K562 (cell line): ENCODE data around the gene RHBG. TPM values are rescaled to one million over a fixed set of nuclear protein-coding genes. Genes with fewer than 3 reads are reported as not detected.

Experiments
- ATAC-seq: fragments of 200-7000 bp; cut with Tn5 transposase; 3 replicates; pipeline ENCODE4 v1.9.1; 2020; ENCODE audit warnings: moderate library complexity
- BruUV-seq: library from RNA; stranded (reverse); fragments of 400-500 nt; replicated peaks from 2 replicates; lab custom pipeline; 2021; lab: Mats Ljungman, UMichigan
- CTCF ChIA-PET: fragments of 300-600 bp; formaldehyde crosslinking; extraction: SDS; loops from one replicate; lab custom pipeline; 2021; ENCODE audit warnings: low intra/inter-chr PET ratio; lab: Yijun Ruan, JAX
- POLR2A ChIA-PET: fragments of 300-600, 350-650 bp; sonication (Branson Sonifier 250); formaldehyde crosslinking; extraction: SDS; loops from one replicate; lab custom pipeline; 2021; ENCODE audit warnings: antibody characterized with exemption, inconsistent platforms; lab: Yijun Ruan, JAX
- DNase-seq, 4 experiments: peaks; one replicate each; pipeline versions ENCODE4 v3.0.0 to v3.0.0-alpha.2; 2011 to 2018; ENCODE audit warnings: low spot score in 3 of 4, mixed read lengths in 3 of 4; ENCODE audit errors: extremely low read depth in 1 of 4
- FAIRE-seq: peaks from 2 replicates; lab custom pipeline; 2011; peaks lifted over from hg19 to GRCh38; lab: Jason Lieb, UNC
- H2AFZ ChIP-seq: 2 replicates; pipeline ENCODE4 v1.6.0; 2011; ENCODE audit warnings: low read depth, low read length, control low read depth, inconsistent platforms
- H3K27ac ChIP-seq: fragments of 200-600 bp; 3 replicates; pipeline ENCODE4 v1.8.0; 2011; ENCODE audit warnings: low read depth, mild to moderate bottlenecking, control low read depth, inconsistent platforms, low read length, moderate library complexity, mixed read lengths; ENCODE audit errors: extremely low read depth
- H3K27me3 ChIP-seq, 2 experiments: fragments of 300-600 bp in 1 of 2; 2 replicates in 1 of 2; 3 replicates in 1 of 2; pipeline versions ENCODE4 v1.6.0 to v1.8.0; 2011; ENCODE audit warnings: inconsistent platforms in 2 of 2, low read length in 2 of 2, mild to moderate bottlenecking in 1 of 2, mixed read lengths in 1 of 2, moderate library complexity in 1 of 2; ENCODE audit not compliant: control insufficient read depth in 2 of 2, insufficient read depth in 2 of 2
- H3K36me3 ChIP-seq: fragments of 300-600 bp; 3 replicates; pipeline ENCODE4 v1.8.0; 2011; ENCODE audit warnings: mild to moderate bottlenecking, low read length, inconsistent platforms; ENCODE audit not compliant: control insufficient read depth, insufficient read depth
- H3K4me1 ChIP-seq, 2 experiments: fragments of 200-600 bp in 1 of 2; replicated peaks in 1 of 2; 2 replicates in 1 of 2; 3 replicates in 1 of 2; pipeline versions ENCODE4 v1.5.1 to v1.8.0; 2011; ENCODE audit warnings: inconsistent platforms in 2 of 2, low read length in 2 of 2, mild to moderate bottlenecking in 1 of 2, mixed read lengths in 1 of 2, moderate library complexity in 1 of 2; ENCODE audit not compliant: control insufficient read depth in 2 of 2, insufficient read depth in 2 of 2
- H3K4me2 ChIP-seq: 2 replicates; pipeline ENCODE4 v1.6.1; 2011; ENCODE audit warnings: low read length, control low read depth, inconsistent platforms, mixed read lengths; ENCODE audit not compliant: insufficient read depth
- H3K4me3 ChIP-seq: fragments of 200-600 bp; sonication (generic), shearing (Covaris generic); 2 replicates; pipeline ENCODE4 v1.5.1; 2016; ENCODE audit warnings: control low read depth, inconsistent platforms
- H3K79me2 ChIP-seq: fragments of 200-600 bp; 3 replicates; pipeline ENCODE4 v1.8.0; 2011; ENCODE audit warnings: low read length, inconsistent platforms; ENCODE audit not compliant: control insufficient read depth, insufficient read depth
- H3K9ac ChIP-seq, 2 experiments: 2 replicates each; pipeline versions ENCODE4 v1.6.0 to v1.6.1; 2011; ENCODE audit warnings: low read depth in 2 of 2, low read length in 2 of 2, control low read depth in 1 of 2, inconsistent platforms in 1 of 2, mild to moderate bottlenecking in 1 of 2, mixed read lengths in 1 of 2; ENCODE audit not compliant: insufficient read depth in 1 of 2
- H3K9me1 ChIP-seq: one replicate; pipeline ENCODE4 v1.6.0; 2011; ENCODE audit warnings: inconsistent platforms, mild to moderate bottlenecking, low read length, moderate library complexity; ENCODE audit not compliant: control insufficient read depth, insufficient read depth
- H3K9me3 ChIP-seq: replicated peaks from 2 replicates; pipeline ENCODE4 v1.5.1; 2011; ENCODE audit warnings: low read depth, low read length, inconsistent platforms; ENCODE audit not compliant: control insufficient read depth, insufficient read depth
- H4K20me1 ChIP-seq: replicated peaks from 2 replicates; pipeline ENCODE4 v1.6.1; 2011; ENCODE audit warnings: low read length, inconsistent platforms, mixed read lengths; ENCODE audit not compliant: control insufficient read depth, insufficient read depth
- RFX1 ChIP-seq: fragments of 450-650 bp; IDR thresholded peaks from 2 replicates; pipeline ENCODE4 v1.6.1; 2016; ENCODE audit warnings: mild to moderate bottlenecking, moderate library complexity
- YY1 ChIP-seq, 3 experiments: IDR thresholded peaks; 2 replicates each; pipeline ENCODE4 v1.6.1; 2011; ENCODE audit warnings: low read length in 2 of 3, mild to moderate bottlenecking in 2 of 3, moderate library complexity in 2 of 3, borderline replicate concordance in 1 of 3, control low read depth in 1 of 3, low read depth in 1 of 3; ENCODE audit not compliant: insufficient read depth in 3 of 3, insufficient replicate concordance in 2 of 3, control insufficient read depth in 1 of 3, insufficient read length in 1 of 3; ENCODE audit errors: extremely low read depth in 1 of 3
- ZBTB12 ChIP-seq: fragments of 250-450 bp; sonication (Bioruptor Pico); IDR thresholded peaks from 2 replicates; pipeline ENCODE4 v1.4.0; 2020
- ZNF740 ChIP-seq, 3 experiments: fragments of 200-800 bp in 1 of 3; sonication (Bioruptor generic) in 1 of 3; sonication (generic) in 1 of 3; formaldehyde crosslinking in 1 of 3; IDR thresholded peaks; 2 replicates each; pipeline versions ENCODE4 v1.6.1 to v1.8.0; 2016 to 2022; ENCODE audit warnings: mild to moderate bottlenecking in 2 of 3, missing compliant biosample characterization in 2 of 3, missing genetic modification characterization in 2 of 3, missing genetic modification reagents in 1 of 3
- WGBS: fragments of 100-300 bp; shearing (Covaris generic); methylation state at CpG from one replicate; pipeline ENCODE4 v1.1.6; 2016; ENCODE audit warnings: low coverage, mixed read lengths; ENCODE audit not compliant: insufficient coverage; ENCODE audit errors: missing lambda C conversion rate; 5-methylcytosine and 5-hydroxymethylcytosine counted together
- in situ Hi-C: fragments of 300-500 bp; cut with MboI; formaldehyde crosslinking; loops from 4 replicates; pipeline ENCODE4 v1.15.0; 2018; ENCODE audit warnings: inconsistent platforms, mixed read lengths
- intact Hi-C: fragments of 100-400 bp; cut with micrococcal nuclease; formaldehyde crosslinking; loops from 2 replicates; pipeline ENCODE4 v1.14.2; 2022
- polyA plus RNA-seq, 8 experiments: library from polyadenylated mRNA; depleted of rRNA in 4 of 8; stranded (reverse) in 5 of 8; unstranded in 3 of 8; fragments of >200 nt; fragmentation: Nextera tagmentation in 2 of 8; fragmentation: Illumina TruSeq in 1 of 8; extraction: Ambion mirVana in 2 of 8; extraction: Trizol in 1 of 8; gene quantifications; 2 replicates each; pipeline versions ENCODE4 v1.2.1 to v1.2.3, GENCODE V29; 2011 to 2014; ENCODE audit warnings: inconsistent platforms in 1 of 8, missing spikeins in 1 of 8
- total RNA-seq, 7 experiments: library from RNA; depleted of rRNA in 6 of 7; stranded (reverse); fragments of >200 nt in 6 of 7; fragmentation: Illumina TruSeq in 2 of 7; extraction: Trizol in 2 of 7; gene quantifications; 2 replicates each; pipeline versions ENCODE4 v1.2.1 to v1.2.3, GENCODE V29; 2011 to 2021; ENCODE audit warnings: low replicate concordance in 1 of 7

The RHBG gene
- total and polyA plus RNA-seq, 9 of the 15 experiments (the other 6 are each of a cell fraction or from before 2014, with no cell fraction given): not detected

- peak in 2 of 3 experiments; percentile 52 to 79 for TF ChIP-seq YY1 (IDR thresholded peaks at IDR 0.05; ENCODE audit: borderline replicate concordance in 1 of 3, control insufficient read depth in 1 of 3, extremely low read depth in 1 of 3, insufficient read depth in 3 of 3, insufficient read length in 1 of 3, insufficient replicate concordance in 2 of 3, low read depth in 1 of 3, low read length in 2 of 3)
These were observed 43.8 kb downstream of the RHBG start (continued) for GRCh38 chr1:156412653-156413321.

- peaks cover 14% of the 10 kb centered on the region for H4K20me1 ChIP-seq
- no peak overlapping the region for H3K9ac ChIP-seq
- H3K9me1 ChIP-seq: peaks cover 5% of the 10 kb centered on the region
- H3K4me3 ChIP-seq: no peak overlapping the region
- intact Hi-C loops: no loop called here
- H3K36me3 ChIP-seq: no peaks in the 10 kb centered on the region
- H3K4me2 ChIP-seq: no peak overlapping the region
- 24% methylated on average over 10 of the region's 10 CpGs for WGBS
- no peak for FAIRE-seq
- H3K4me1 ChIP-seq: peaks cover 3 to 10% of the 10 kb centered on the region in 2 experiments; a peak in 3 of 5 replicates
- ChIA-PET CTCF (no interaction called here), POLR2A (interaction anchor here (1.2 to 1.9 kb wide), 2 partner anchors 10 to 12 kb away, joined by 3 to 6 read pairs; no protein-coding TSS in a partner anchor)
- no peak for DNase-seq
- peaks cover 9 to 12% of the 10 kb centered on the region in 2 experiments; a peak in 4 of 5 replicates for H3K27me3 ChIP-seq
- no peak overlapping the region for H3K27ac ChIP-seq
- TF ChIP-seq ZNF740 (CRISPR knock-in tag; IDR thresholded peaks at IDR 0.05) (peak; percentile 87), ZNF740 (tag; IDR thresholded peaks at IDR 0.05) (no peak; a peak in 1 of 4 replicates), RFX1 (peak; percentile 83), ZBTB12 (no peak)
- H3K9me3 ChIP-seq: no peaks in the 10 kb centered on the region
- no peaks in the 10 kb centered on the region for H3K79me2 ChIP-seq
- no peak for ATAC-seq
- in situ Hi-C loops: no loop called here
- BruUV-seq: no TSS peak
- H2AFZ ChIP-seq: no peak overlapping the region
These were observed 44.6 kb downstream of the RHBG start for GRCh38 chr1:156413391-156414246.
